ENCODE results near the gene TFDP1. TPM values are rescaled to one million over a fixed set of nuclear protein-coding genes. Genes with fewer than 3 reads are reported as not detected.

TFDP1 gene
- total and polyA plus RNA-seq, 2 donors (not counting 1 experiment from before 2014, with no cell fraction given): 44.8 to 115 TPM

GRCh38 chr13:113668491-113668971 is 84.0 kb downstream of the TFDP1 start:
- no peak overlapping the region for H3K27ac ChIP-seq (ENCODE audit: insufficient read depth, low read length)
- H3K4me2 ChIP-seq (ENCODE audit: extremely low read depth, insufficient read depth, low read length): no peak overlapping the region
- no peak overlapping the region for H3K4me3 ChIP-seq (replicated peaks in 1 of 4; ENCODE audit: control extremely low read depth in 1 of 4, insufficient read depth in 1 of 4, low read depth in 3 of 4, low read length in 4 of 4)
- no peaks in the 10 kb centered on the region for H3K27me3 ChIP-seq (ENCODE audit: control insufficient read depth, insufficient read depth, low read length)
- no peak overlapping the region for H2AFZ ChIP-seq (ENCODE audit: low read length)
- H3K9me3 ChIP-seq (ENCODE audit: control insufficient read depth, insufficient read depth, low read depth, low read length): no peaks in the 10 kb centered on the region
- DNase-seq (ENCODE audit: low read depth in 2 of 2): no peak
- no peaks in the 10 kb centered on the region for H4K20me1 ChIP-seq (ENCODE audit: control insufficient read depth, extremely low read depth, insufficient read depth, low read length)
- H3K9ac ChIP-seq (ENCODE audit: insufficient read depth, low read length): no peak overlapping the region
- no peaks in the 10 kb centered on the region for H3K4me1 ChIP-seq (ENCODE audit: control insufficient read depth, extremely low read depth, insufficient read depth, low read length)
- TF ChIP-seq EZH2 (IDR thresholded peaks at IDR 0.05; ENCODE audit: low read length, missing control alignments) (no peak), CTCF (conservative IDR thresholded peaks at IDR 0.05 in 1 of 2, IDR thresholded peaks at IDR 0.05 in 1 of 2; ENCODE audit: low read depth in 1 of 2, low read length in 2 of 2) (no peak)
- H3K79me2 ChIP-seq (ENCODE audit: control insufficient read depth, insufficient read depth, low read length): no peaks in the 10 kb centered on the region
- H3K36me3 ChIP-seq (ENCODE audit: control insufficient read depth, insufficient read depth, low read length): no peaks in the 10 kb centered on the region

- no peaks in the 10 kb centered on the region for H3K79me2 ChIP-seq (ENCODE audit: control insufficient read depth, insufficient read depth, low read length)
- no peak overlapping the region for H2AFZ ChIP-seq (ENCODE audit: low read length)
- H3K4me1 ChIP-seq (ENCODE audit: control insufficient read depth, extremely low read depth, insufficient read depth, low read length): no peaks in the 10 kb centered on the region
- no peak overlapping the region for H3K9ac ChIP-seq (ENCODE audit: insufficient read depth, low read length)
- no peaks in the 10 kb centered on the region for H4K20me1 ChIP-seq (ENCODE audit: control insufficient read depth, extremely low read depth, insufficient read depth, low read length)
- H3K27me3 ChIP-seq (ENCODE audit: control insufficient read depth, insufficient read depth, low read length): no peaks in the 10 kb centered on the region
- H3K27ac ChIP-seq (ENCODE audit: insufficient read depth, low read length): no peak overlapping the region
- H3K4me3 ChIP-seq (replicated peaks in 1 of 4; ENCODE audit: control extremely low read depth in 1 of 4, insufficient read depth in 1 of 4, low read depth in 3 of 4, low read length in 4 of 4): no peak overlapping the region
- TF ChIP-seq EZH2 (IDR thresholded peaks at IDR 0.05; ENCODE audit: low read length, missing control alignments) (no peak), CTCF (conservative IDR thresholded peaks at IDR 0.05 in 1 of 2, IDR thresholded peaks at IDR 0.05 in 1 of 2; ENCODE audit: low read depth in 1 of 2, low read length in 2 of 2) (no peak)
- H3K36me3 ChIP-seq (ENCODE audit: control insufficient read depth, insufficient read depth, low read length): no peaks in the 10 kb centered on the region
- H3K9me3 ChIP-seq (ENCODE audit: control insufficient read depth, insufficient read depth, low read depth, low read length): no peaks in the 10 kb centered on the region
- H3K4me2 ChIP-seq (ENCODE audit: extremely low read depth, insufficient read depth, low read length): no peak overlapping the region
- no peak for DNase-seq (ENCODE audit: low read depth in 2 of 2)
Observed at GRCh38 chr13:113669231-113669754, 84.7 kb downstream of the TFDP1 start.

GRCh38 chr13:113669755-113670341 is 85.3 kb downstream of the TFDP1 start:
- no peaks in the 10 kb centered on the region for H3K27me3 ChIP-seq (ENCODE audit: control insufficient read depth, insufficient read depth, low read length)
- no peaks in the 10 kb centered on the region for H3K79me2 ChIP-seq (ENCODE audit: control insufficient read depth, insufficient read depth, low read length)
- H2AFZ ChIP-seq (ENCODE audit: low read length): no peak overlapping the region
- DNase-seq (ENCODE audit: low read depth in 2 of 2): no peak
- no peaks in the 10 kb centered on the region for H3K36me3 ChIP-seq (ENCODE audit: control insufficient read depth, insufficient read depth, low read length)
- H3K4me3 ChIP-seq (replicated peaks in 1 of 4; ENCODE audit: control extremely low read depth in 1 of 4, insufficient read depth in 1 of 4, low read depth in 3 of 4, low read length in 4 of 4): no peak overlapping the region
- TF ChIP-seq EZH2 (IDR thresholded peaks at IDR 0.05; ENCODE audit: low read length, missing control alignments) (no peak), CTCF (conservative IDR thresholded peaks at IDR 0.05 in 1 of 2, IDR thresholded peaks at IDR 0.05 in 1 of 2; ENCODE audit: low read depth in 1 of 2, low read length in 2 of 2) (no peak)
- H3K27ac ChIP-seq (ENCODE audit: insufficient read depth, low read length): no peak overlapping the region
- no peaks in the 10 kb centered on the region for H4K20me1 ChIP-seq (ENCODE audit: control insufficient read depth, extremely low read depth, insufficient read depth, low read length)
- H3K4me2 ChIP-seq (ENCODE audit: extremely low read depth, insufficient read depth, low read length): no peak overlapping the region
- H3K9me3 ChIP-seq (ENCODE audit: control insufficient read depth, insufficient read depth, low read depth, low read length): no peaks in the 10 kb centered on the region
- H3K9ac ChIP-seq (ENCODE audit: insufficient read depth, low read length): no peak overlapping the region
- no peaks in the 10 kb centered on the region for H3K4me1 ChIP-seq (ENCODE audit: control insufficient read depth, extremely low read depth, insufficient read depth, low read length)

Data from fibroblast of lung (primary cell).